ENCODE results near the gene SLC5A10. TPM values are rescaled to one million over a fixed set of nuclear protein-coding genes. Genes with fewer than 3 reads are reported as not detected.

SLC5A10 gene
- total RNA-seq, 4 donors from 2014 or later: not detected

GRCh38 chr17:18960241-18960665 lies 8.3 kb downstream of the SLC5A10 start:
- TF ChIP-seq CTCF (IDR thresholded peaks at IDR 0.05) (no peak), POLR2A (IDR thresholded peaks at IDR 0.05) (no peak)
- H3K36me3 ChIP-seq: no peaks in the 10 kb centered on the region
- no peak overlapping the region for H3K27ac ChIP-seq
- peak in 1 of 3 donors; percentile 36 for DNase-seq
- H3K27me3 ChIP-seq: no peaks in the 10 kb centered on the region
- H3K9me3 ChIP-seq: no peaks in the 10 kb centered on the region
- no peak overlapping the region for H3K4me3 ChIP-seq
- H3K4me1 ChIP-seq: no peaks in the 10 kb centered on the region

- no peak overlapping the region for H3K4me3 ChIP-seq
These were observed 9.0 kb downstream of the SLC5A10 start for GRCh38 chr17:18960803-18961511.

GRCh38 chr17:18961634-18962493 lies 9.9 kb downstream of the SLC5A10 start:
- H3K4me1 ChIP-seq: no peaks in the 10 kb centered on the region
- no peak for TF ChIP-seq POLR2A (IDR thresholded peaks at IDR 0.05)
- TF ChIP-seq CTCF (IDR thresholded peaks at IDR 0.05): no peak
- H3K36me3 ChIP-seq: no peaks in the 10 kb centered on the region
- H3K27ac ChIP-seq: no peak overlapping the region
- H3K4me3 ChIP-seq: no peak overlapping the region
- H3K9me3 ChIP-seq: no peaks in the 10 kb centered on the region
- H3K27me3 ChIP-seq: no peaks in the 10 kb centered on the region
- no peak for DNase-seq

More at GRCh38 chr17:18960803-18961511, 9.0 kb downstream of the SLC5A10 start:
- no peaks in the 10 kb centered on the region for H3K36me3 ChIP-seq
- peak; percentile 82 to 95 (median 89) for DNase-seq
- no peaks in the 10 kb centered on the region for H3K9me3 ChIP-seq
- no peak overlapping the region for H3K27ac ChIP-seq
- no peaks in the 10 kb centered on the region for H3K27me3 ChIP-seq
- TF ChIP-seq POLR2A (IDR thresholded peaks at IDR 0.05) (peak in 1 of 2 donors; percentile 12), CTCF (IDR thresholded peaks at IDR 0.05) (peak; percentile 90 to 95 (median 93))
- no peaks in the 10 kb centered on the region for H3K4me1 ChIP-seq

GRCh38 chr17:18962494-18962815 lies 10.5 kb downstream of the SLC5A10 start:
- Histone ChIP-seq H3K4me3 (no peak overlapping the region), H3K9me3 (no peaks in the 10 kb centered on the region), H3K4me1 (no peaks in the 10 kb centered on the region), H3K36me3 (no peaks in the 10 kb centered on the region), H3K27me3 (no peaks in the 10 kb centered on the region), H3K27ac (no peak overlapping the region)
- DNase-seq: peak in 1 of 3 donors; percentile 43
- no peak for TF ChIP-seq CTCF (IDR thresholded peaks at IDR 0.05)
- no peak for TF ChIP-seq POLR2A (IDR thresholded peaks at IDR 0.05)

- no peak overlapping the region for H3K4me3 ChIP-seq
- H3K27me3 ChIP-seq: no peaks in the 10 kb centered on the region
- no peaks in the 10 kb centered on the region for H3K36me3 ChIP-seq
- DNase-seq: peak in 1 of 3 donors; percentile 54
- H3K9me3 ChIP-seq: no peaks in the 10 kb centered on the region
- peak overlapping the region in 1 of 4 donors; percentile 9 for H3K27ac ChIP-seq
- TF ChIP-seq POLR2A (IDR thresholded peaks at IDR 0.05): no peak
- no peaks in the 10 kb centered on the region for H3K4me1 ChIP-seq
These were observed 11.4 kb downstream of the SLC5A10 start for GRCh38 chr17:18963126-18964017.

Measured in Peyer's patch (tissue), 4 donors.